PC-3 (cell line): ENCODE measurements around the gene UBE3A.

Experiments
- CTCF ChIP-seq: fragments of 300-600 bp; sonication (generic); conservative IDR thresholded peaks from 2 replicates; pipeline ENCODE4 v1.5.1; 2017; ENCODE audit warnings: antibody characterized with exemption, low read depth, mild to moderate bottlenecking, low read length
- EZH2 ChIP-seq: fragments of 300-600 bp; sonication (generic); IDR thresholded peaks from one replicate; pipeline ENCODE4 v1.6.1; 2017; ENCODE audit warnings: antibody characterized with exemption, mild to moderate bottlenecking, low read length; ENCODE audit not compliant: unreplicated experiment
- EZH2phosphoT487 ChIP-seq: fragments of 300-600 bp; sonication (generic); IDR thresholded peaks from 2 replicates; pipeline ENCODE4 v1.6.1; 2018; ENCODE audit warnings: mild to moderate bottlenecking, antibody characterized with exemption, low read length, borderline replicate concordance

GRCh38 chr15:25325187-25325586 lies 113.6 kb downstream of the UBE3A start:
- no peak for TF ChIP-seq CTCF
- TF ChIP-seq EZH2 = no peak
- TF ChIP-seq EZH2phosphoT487 = no peak
